ENCODE measurements around the gene NTNG1. TPM values are rescaled to one million over a fixed set of nuclear protein-coding genes. Genes with fewer than 3 reads are reported as not detected.
A peak's percentile ranks its signal among the peaks of the same experiment; 100 is the strongest.

Gene NTNG1
- total RNA-seq, 4 donors from 2014 or later, result 0.41 to 1.3 TPM; not detected in 2

DNA sequence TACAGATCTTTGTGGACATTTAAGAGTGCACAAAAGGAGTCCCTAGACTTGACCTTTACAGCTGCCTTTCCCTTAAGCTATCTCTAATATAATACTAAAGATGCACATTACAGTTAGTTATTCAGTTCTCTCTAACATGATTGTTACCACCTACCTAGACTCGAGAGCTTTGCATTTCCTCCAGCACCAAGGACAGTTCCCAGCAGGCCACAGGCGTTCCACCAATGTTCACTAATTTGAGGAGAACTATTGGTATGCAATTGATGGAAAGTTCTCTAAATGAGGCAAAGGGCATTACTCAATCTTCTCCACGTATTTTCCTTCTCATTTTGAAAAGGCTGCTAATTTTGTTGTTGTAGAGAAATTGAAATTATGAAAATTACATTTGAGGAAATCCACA lies 5.4 kb upstream of the NTNG1 start:
- WGBS, 2 donors, result 0% methylated on average over 3 of the region's 3 CpGs
- H3K27me3 ChIP-seq, result peaks cover 0 to 37% (median 2%) of the 10 kb centered on the region in 4 donors
- no peak for DNase-seq

GRCh38 chr1:107138166-107138565 lies 2.7 kb upstream of the NTNG1 start:
- Histone ChIP-seq H3K27ac (no peak overlapping the region), H3K4me1 (peaks cover 10 to 26% (median 17%) of the 10 kb centered on the region in 3 donors), H3K27me3 (peaks cover 0 to 60% (median 2%) of the 10 kb centered on the region in 4 donors), H3K9me3 (no peaks in the 10 kb centered on the region), H3K36me3 (no peaks in the 10 kb centered on the region), H3K4me3 (no peak overlapping the region)
- DNase-seq, result no peak
- TF ChIP-seq, protein P1, sequence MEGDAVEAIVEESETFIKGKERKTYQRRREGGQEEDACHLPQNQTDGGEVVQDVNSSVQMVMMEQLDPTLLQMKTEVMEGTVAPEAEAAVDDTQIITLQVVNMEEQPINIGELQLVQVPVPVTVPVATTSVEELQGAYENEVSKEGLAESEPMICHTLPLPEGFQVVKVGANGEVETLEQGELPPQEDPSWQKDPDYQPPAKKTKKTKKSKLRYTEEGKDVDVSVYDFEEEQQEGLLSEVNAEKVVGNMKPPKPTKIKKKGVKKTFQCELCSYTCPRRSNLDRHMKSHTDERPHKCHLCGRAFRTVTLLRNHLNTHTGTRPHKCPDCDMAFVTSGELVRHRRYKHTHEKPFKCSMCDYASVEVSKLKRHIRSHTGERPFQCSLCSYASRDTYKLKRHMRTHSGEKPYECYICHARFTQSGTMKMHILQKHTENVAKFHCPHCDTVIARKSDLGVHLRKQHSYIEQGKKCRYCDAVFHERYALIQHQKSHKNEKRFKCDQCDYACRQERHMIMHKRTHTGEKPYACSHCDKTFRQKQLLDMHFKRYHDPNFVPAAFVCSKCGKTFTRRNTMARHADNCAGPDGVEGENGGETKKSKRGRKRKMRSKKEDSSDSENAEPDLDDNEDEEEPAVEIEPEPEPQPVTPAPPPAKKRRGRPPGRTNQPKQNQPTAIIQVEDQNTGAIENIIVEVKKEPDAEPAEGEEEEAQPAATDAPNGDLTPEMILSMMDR (IDR thresholded peaks at IDR 0.05), result no peak
- TF ChIP-seq POLR2A (IDR thresholded peaks at IDR 0.05), result no peak
- intact Hi-C loops (cut with DNase I), result no loop called here

More for the DNA sequence above, 5.4 kb upstream of the NTNG1 start:
- intact Hi-C loops (cut with DNase I), result no loop called here
- Histone ChIP-seq H3K27ac (no peak overlapping the region), H3K4me1 (peaks cover 0 to 10% (median 6%) of the 10 kb centered on the region in 3 donors), H3K36me3 (no peaks in the 10 kb centered on the region), H3K4me3 (no peak overlapping the region), H3K9me3 (no peaks in the 10 kb centered on the region)
- no peak for TF ChIP-seq POLR2A (IDR thresholded peaks at IDR 0.05)
- TF ChIP-seq, protein P1 (IDR thresholded peaks at IDR 0.05), result no peak

- intact Hi-C loops (cut with DNase I), result no loop called here
- Histone ChIP-seq H3K9me3 (no peaks in the 10 kb centered on the region), H3K4me1 (peaks cover 10 to 26% (median 17%) of the 10 kb centered on the region in 3 donors), H3K36me3 (no peaks in the 10 kb centered on the region), H3K27ac (no peak overlapping the region), H3K4me3 (no peak overlapping the region), H3K27me3 (peaks cover 0 to 67% (median 2%) of the 10 kb centered on the region in 4 donors)
- no peak for TF ChIP-seq POLR2A (IDR thresholded peaks at IDR 0.05)
- TF ChIP-seq, protein P1 (IDR thresholded peaks at IDR 0.05), result no peak
- 64 to 86% methylated on average over 3 of the region's 3 CpGs for WGBS, 2 donors
- DNase-seq, result no peak
Observed at GRCh38 chr1:107138767-107139445, 1.9 kb upstream of the NTNG1 start.

GRCh38 chr1:107139833-107140702 lies 771 bp upstream of the NTNG1 start:
- Histone ChIP-seq H3K27ac (no peak overlapping the region), H3K36me3 (no peaks in the 10 kb centered on the region), H3K4me3 (peak overlapping the region; percentile 14 to 75 (median 50)), H3K27me3 (peaks cover 0 to 69% (median 2%) of the 10 kb centered on the region in 4 donors), H3K4me1 (peaks cover 10 to 26% (median 17%) of the 10 kb centered on the region in 3 donors), H3K9me3 (no peaks in the 10 kb centered on the region)
- no peak for DNase-seq
- TF ChIP-seq, protein P1 (IDR thresholded peaks at IDR 0.05), result no peak
- no peak for TF ChIP-seq POLR2A (IDR thresholded peaks at IDR 0.05)
- intact Hi-C loops (cut with DNase I), result no loop called here
- 2 to 5% methylated on average over 27 to 28 of the region's 53 CpGs for WGBS, 2 donors

Data from esophagus squamous epithelium (tissue), 5 donors.